AG08396 (cell line): Measurements from ENCODE around the gene MICU1.
"Not testable (repeated sequence)": the region's sequence is repeated elsewhere in the genome, so short reads cannot be mapped to it uniquely, and the experiment has no call there.

ENCODE experiments used
- DNase-seq: peaks from one replicate; pipeline ENCODE4 v3.0.0; 2012; ENCODE audit warnings: low spot score, mixed read lengths

MICU1 gene

DNA sequence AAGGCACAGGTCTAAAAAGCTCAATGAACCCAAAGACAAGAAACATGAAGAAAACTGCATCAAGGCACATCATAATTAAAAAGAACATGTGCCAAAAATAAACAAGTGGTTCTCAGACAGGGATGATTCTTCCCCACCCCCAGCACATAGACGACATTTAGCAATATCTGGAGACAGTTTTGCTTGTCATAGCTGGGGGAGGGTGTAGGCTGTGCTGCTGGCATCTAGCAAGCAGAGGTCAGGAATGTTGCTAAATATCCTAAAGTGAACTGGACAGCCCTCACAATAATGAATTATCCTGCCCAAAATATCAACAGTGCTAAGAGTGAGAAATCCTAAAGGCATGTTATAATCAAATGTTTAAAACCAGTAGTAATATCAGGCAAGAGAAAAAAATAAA lies 122.6 kb downstream of the MICU1 start:
- DNase-seq: peak; percentile 42

DNA sequence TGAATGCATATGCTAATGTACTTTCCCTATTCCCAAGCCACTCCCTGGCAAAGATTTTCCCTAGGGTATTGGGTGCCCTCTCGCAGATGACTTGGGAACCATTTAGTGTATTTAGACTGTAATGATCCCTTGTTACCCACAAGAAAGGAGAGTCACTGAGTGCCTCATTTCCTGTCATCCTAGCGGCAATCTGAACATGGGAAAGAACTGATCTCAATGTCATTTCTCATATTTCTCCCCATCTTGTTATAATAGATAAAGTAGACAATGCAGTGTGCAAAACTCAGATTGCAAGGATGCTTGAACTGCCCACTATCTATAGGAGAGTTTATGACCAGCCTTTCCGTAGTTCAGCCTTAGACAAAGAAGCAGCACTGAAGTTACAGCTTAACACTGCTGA lies 123.3 kb downstream of the MICU1 start:
- no peak for DNase-seq

DNA sequence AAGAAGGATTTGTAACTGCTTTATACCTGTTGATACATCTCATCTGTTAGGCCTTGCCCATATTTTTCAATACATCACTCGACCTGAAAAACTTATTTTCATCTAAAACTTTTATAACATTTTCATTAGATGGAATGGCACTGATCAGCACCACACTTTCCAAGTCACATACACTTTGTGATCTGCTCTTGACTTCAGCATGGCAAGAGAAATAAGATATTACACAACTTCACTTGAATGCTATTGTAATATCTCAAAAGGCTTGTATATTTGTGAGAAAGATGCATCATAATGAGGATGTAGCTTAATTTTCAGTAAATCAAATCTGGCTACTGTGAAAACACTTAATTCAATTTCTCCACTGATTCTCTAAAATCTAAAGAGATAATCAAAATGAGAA lies 126.2 kb downstream of the MICU1 start:
- DNase-seq: no peak

DNA sequence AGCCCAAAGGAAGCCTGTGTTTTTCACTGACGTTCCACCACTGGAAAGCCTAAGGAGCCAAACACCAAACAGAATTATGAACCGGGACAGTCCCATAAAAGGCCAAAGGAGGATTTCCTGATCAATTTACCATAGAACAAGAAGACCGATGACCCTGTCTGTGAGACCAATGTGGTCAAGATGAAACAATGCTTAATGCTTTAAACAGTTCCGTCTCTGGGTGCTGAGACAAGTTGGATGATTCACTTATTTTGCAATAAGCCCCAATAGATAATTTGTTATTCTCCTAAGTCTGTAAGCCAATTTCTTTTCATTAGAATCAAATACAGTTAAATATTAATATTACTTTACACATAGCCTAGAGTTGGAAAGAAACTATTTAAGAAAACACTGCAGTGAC lies 134.9 kb downstream of the MICU1 start:
- peak; percentile 14 for DNase-seq

DNA sequence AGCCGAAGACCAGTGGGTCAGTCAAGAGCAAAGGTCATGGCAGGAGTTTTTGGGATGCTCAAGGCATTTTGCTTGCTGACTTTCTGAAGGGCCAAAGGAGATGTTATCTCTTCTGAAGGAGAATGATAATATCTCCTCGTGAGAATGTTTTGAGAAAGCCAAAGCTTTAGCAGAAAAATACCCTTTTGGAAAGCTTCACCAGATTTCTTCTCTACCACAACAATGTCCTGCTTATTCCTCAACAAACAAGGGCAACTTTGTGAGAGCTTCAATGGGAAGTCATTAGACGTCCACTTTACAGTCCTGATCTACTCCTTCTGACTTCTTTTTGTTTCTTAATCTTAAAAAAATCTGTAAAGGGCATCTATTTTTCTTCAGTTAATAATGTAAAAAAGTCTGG lies 138.4 kb downstream of the MICU1 start:
- no peak for DNase-seq

DNA sequence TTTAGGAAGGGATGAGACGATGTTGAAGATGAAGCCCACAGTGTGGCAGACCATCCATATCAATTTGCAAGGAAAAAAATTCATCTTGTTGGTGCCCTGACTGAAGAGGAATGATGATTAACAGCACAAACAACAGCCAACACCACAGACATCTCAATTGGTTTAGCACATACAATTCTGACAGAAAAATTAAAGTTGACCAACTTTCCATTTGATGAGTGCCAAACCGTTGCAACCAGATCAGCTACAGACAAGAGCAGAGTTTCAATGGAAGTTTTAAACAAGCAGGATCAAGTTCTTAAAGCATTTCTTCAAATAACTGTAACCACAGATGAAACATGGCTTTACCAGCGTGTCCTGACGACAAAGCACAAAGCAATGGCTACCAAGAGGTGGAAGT lies 138.8 kb downstream of the MICU1 start:
- DNase-seq: no peak

DNA sequence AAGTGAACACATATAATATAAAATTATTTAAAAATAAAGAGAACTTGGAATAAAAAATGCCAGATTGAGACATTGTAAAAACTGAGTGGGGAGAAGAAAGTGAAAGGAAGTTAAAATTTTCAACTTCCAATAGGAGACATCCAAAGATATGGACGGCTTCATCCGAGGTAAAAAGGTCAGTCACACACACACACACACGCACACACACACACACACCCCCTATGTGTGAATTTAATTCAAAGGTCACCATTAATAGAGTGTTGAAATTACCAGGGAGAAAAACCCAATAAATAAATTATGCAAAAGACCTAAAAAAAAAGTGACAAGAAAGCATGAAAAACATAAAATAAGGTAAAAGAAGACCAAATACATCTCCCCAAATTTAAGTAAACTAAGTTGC lies 140.2 kb downstream of the MICU1 start:
- no peak for DNase-seq

DNA sequence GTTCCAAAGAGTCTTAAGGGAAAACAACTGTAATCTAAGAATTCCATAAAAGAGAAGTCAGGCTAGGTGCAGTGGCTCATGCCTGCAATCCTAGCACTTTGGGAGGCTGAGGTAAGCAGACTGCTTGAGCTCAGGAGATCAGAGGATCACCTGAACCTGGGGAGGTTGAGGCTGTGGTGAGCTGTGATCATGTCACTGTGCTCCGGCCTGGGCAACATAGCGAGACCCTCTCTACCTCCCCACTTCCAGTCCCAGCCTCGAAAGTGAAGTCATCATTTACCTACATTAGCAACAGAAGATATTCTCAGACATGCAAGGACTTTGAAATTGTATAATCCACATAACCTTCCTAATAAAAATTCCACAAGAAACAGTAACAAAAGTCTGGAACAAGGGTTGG lies 141.4 kb downstream of the MICU1 start:
- no peak for DNase-seq

DNA sequence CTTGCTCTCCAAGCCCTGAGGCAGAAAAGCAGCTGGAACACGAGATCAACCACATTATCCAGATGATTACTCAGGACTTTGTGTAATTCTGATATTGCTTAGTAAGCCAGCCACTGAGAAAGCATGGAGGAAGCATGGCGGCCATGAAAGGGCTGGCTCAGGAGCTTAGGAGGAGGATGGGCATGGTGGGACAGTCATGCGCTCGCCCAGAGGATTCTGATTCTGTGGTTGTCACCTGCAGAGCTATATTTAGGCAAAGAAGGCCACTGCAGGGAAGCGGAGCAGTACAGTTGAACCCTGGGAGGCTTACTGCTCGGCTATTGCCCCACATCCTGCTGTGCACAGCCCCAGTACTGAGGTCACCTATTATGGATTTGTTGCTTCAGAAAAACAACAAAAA lies 142.4 kb downstream of the MICU1 start:
- DNase-seq: no peak

DNA sequence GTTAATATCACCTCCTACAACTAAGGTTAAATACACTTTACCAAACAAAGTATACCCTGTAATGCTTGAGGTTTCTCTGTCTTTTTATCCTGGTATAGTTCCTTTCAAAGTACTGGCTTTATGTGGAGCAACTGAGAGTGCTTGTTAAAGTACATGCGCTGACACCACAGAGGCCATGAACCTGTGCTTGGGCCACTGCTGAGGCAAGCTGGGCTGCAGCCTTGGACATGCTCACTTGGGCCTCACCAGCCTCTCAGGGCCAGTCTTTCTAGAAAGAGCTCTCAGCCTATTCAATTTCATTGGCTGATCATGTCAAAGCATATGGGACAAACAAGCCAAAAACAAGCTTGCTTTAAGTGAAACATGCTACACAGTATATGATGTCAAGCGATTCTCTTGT lies 145.0 kb downstream of the MICU1 start:
- DNase-seq: no peak

DNA sequence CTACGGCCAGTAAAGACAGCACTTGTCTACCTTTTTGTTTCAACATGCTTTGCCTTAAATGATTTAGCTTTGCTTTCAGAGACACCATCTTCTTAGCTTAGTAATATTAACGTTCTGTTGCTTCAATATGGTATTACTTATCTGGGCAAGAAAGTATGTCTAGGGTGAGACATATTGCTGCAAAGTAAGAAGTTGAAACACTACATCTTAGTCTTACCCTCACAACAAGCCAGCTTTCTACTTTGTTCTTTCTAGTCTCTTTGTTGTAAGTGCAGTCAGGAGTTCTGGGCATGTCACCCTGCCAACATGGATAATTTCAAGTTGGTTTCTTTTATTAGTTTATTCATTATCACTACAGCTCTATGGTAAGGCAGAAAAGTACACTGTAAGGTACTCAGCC lies 148.4 kb downstream of the MICU1 start:
- no peak for DNase-seq

DNA sequence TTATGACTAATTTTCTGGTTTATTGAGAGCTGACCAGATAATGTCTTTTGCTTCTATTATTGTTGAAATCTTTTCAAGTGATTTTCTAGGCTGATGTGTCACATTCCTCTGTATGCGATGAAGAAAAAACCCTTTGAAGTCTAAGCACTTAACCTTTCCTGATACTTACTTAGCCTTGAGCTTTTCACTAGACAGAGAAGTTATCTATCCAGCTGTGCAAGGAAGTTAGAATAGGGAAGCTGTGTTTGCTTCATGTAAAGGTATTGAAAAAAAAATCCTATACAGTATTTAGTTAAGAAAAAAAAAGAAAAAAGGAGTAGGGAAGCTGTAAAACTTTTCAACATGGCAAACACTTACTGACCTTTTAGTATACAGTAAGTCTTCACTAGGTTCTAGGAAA lies 153.6 kb downstream of the MICU1 start:
- no peak for DNase-seq

DNA sequence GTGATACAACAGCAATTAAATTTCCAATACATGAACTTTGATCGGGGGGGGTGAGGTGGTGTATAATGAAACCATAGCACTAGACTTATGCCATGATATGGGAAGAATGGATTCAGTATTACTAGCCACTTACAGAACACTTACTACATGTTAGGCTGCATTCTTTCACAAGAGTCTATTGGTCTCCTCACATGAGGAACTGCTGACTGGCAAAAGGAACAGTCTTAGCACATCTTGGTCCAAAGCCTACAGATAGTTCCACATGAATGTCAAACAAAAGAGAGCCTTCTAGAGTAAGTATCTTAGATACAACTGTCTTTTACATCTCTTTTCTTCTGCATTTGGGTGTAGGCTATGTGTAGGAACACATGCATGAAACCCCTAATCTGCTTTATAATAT lies 155.2 kb downstream of the MICU1 start:
- no peak for DNase-seq

DNA sequence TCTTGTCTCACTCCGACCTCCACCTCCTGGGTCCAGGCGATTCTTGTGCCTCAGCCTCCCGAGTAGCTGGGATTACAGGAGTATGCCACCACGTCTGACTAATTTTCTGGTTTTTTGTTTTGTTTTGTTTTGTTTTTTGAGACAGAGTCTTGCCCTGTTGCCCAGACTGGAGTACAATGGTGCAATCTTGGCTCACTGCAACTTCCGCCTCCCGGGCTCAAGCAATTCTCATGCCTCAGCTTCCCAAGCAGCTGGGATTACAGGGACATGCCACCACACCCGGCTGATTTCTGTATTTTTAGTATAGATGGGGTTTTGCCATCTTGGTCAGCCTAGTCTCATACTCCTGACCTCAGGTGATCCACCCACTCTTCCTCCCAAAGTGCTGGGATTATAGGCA lies 158.8 kb downstream of the MICU1 start:
- not testable (repeated sequence) for DNase-seq

DNA sequence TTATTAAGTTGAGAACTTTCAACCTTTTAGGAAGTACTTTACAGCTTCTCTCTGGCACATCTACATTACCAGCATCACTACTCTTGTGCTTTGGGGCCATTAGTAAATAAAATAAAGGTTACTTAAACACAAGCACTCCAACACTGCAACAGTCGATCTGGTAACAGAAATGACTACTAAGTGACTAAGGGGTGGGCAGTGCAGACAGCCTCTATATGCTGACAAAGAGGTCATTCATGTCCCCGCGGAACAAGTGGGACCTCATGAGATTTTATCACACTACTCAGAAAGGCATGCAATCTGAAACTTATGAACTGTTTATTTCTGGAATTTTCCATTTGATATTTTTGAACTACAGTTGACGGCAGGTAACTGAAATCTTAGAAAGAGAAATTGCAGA lies 159.9 kb downstream of the MICU1 start:
- DNase-seq: no peak

DNA sequence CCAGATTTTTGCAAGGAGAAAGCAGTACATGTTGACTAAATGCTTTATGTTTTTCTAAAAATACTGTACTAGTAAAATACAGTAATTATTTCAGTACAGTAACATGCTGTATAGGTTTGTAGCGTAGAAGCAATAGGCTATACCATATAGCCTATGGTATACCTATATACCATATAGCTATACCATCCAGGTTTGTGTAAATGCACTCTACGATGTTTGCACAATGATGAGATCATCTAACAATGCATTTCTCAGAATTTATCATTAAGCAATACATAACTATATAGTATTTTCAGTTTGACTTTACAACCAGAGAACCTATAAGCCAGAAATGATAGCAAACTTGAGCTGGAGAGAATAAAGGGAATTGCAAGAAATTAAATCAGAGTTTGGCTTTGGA lies 161.4 kb downstream of the MICU1 start:
- DNase-seq: no peak

DNA sequence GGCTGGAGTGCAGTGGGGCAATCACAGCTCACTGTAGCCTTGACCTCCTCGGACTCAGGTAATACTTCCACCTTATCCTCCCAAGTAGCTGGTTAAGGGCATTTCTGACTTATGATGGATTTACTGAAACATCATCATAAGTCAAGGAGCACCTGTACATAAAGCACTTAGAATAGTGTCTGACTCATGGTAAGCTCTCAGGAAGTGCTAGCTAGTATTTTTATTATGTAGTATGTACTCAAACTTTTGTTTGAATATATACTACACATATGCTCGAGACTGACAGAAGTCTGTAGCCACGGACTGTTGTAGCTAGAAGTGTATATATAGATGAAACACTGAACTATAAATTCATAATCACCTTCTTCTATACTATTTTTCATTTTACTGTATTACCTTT lies 163.6 kb downstream of the MICU1 start:
- DNase-seq: no peak

DNA sequence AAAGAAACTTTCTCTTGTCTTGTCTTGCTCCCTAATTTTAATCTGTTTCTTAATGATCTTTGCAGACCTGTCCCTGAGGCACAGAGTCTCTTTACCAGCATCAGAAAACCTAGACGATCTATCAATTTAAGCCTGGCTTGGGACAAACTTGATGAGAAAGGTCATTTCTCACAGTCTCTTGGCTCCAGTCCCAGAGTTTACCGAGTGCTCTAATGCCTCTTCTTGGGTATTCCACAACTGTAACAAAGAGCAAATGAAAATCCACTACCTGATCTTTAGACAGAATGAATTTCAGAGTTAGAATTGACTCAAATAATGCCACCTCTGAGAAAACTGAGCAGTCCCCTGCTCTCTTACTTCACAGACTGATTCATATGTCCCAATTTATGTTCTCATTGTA lies 164.8 kb downstream of the MICU1 start:
- DNase-seq: no peak

DNA sequence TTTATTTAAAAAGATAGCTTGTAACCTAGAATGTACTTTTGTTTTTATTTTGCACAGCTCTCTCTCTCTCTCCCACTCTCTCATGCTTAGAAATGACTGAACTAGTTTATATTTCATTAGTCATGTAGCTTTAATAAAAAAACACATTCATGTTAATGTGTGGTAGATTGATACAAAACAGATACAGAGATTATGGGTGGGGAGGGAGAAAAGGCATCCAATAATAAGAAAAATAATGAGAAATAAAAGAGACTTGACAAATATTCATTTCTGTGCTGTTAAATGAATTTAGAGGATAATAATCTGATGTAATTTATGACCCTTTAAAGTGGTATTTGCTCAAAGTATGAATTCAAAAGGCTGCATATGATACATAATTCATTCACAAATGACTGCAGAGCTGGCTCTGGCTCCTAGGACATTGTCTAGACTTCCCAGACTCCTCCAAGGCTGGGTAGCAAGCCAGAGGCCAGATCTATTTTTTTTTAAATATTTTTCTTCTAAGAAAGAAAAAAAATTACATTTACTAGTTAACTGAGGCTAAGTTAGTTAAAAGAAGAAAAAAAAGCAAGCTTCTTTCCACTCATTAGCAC lies 165.5 kb downstream of the MICU1 start:
- no peak for DNase-seq

DNA sequence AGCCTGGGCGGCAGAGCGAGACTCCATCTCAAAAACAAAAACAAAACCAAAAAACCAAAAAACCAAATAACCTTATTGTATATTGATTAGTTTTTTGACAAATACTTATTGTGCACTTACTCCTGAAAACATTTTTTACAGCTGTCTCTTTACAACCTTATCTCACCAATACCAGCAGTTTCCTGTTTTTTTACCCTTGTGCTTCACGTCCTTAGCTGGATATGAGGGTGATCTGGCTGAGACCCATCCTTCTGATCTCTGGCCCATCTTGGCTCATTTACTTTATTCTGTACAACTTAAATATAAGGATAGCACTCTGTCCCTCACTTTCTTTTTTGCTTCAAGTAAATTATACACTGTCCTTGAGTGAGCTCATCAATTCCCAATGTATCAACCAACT lies 166.6 kb downstream of the MICU1 start:
- DNase-seq: no peak

DNA sequence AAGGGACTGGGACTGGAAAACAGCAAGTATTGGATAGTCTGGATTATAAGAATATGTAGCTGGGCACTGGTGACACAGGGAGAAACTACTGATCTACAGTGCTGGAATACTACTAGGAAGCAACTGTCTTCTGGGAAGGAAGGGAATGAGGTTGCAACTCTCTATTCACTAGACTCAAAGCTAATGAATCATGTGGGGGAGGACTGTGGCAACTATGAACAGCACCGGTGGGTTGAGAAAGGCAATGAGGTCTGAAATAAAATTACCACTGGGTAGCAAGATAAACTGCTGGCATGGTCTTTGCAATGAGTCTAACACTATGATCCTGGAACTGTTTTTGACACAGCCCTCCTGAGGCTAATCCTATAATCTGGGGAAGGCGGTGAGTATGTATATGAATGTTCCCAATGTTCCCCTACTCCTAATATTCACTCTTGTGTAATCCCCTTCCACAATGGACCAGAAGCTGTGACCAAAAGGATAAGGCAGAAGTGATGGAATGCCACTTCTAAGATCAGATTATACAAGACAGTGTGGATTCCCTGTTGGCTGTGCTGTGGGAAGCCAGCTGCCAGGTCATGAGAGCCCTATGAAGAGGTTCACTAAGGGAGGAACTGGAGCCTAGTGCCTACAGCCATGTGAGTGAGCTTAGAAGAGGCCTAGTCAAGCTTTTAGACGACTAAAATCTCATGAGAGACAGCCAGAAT lies 169.8 kb downstream of the MICU1 start:
- DNase-seq: no peak

DNA sequence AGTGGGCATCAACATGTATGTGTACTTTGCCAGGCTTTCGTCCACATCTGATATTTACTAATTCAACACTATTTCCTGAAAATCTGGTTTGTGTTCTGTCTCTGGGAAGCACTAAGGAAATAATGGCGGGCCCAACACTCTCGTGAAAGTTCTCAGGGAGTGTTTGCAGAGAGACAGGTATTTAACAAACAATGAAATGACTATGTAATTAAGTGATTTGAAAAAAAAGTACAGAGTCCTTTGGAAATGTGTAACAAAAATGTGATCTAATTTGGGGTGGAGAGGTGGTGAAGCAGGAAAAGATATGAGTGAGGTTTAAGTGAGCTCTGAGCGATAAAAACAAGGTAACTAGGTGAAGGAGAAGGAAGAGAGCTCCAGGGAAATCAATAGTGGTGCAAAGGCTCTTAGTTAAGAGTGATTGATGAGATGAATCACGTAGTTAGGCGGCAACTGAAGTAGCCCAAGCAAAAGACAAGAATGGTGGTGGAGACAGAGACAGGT lies 175.9 kb downstream of the MICU1 start:
- no peak for DNase-seq

DNA sequence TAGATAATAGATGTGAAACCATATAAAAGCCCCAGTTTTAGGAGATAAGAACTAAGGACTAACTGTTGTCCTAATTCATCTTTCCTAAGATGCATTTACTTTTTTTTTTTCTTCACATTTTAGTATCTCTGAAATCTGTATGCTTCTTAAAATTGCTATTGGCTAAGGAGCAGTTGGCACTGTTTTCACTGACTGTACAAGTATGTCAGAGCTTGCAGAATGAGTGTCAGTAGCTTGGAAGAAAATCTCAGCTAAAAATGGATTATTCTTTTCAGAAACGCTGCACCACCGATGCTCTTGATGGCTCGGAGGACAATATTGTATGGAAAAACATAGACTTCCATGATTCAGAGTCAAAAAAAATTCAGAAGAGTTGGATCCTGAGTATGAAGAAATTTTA lies 180.0 kb downstream of the MICU1 start:
- DNase-seq: no peak

DNA sequence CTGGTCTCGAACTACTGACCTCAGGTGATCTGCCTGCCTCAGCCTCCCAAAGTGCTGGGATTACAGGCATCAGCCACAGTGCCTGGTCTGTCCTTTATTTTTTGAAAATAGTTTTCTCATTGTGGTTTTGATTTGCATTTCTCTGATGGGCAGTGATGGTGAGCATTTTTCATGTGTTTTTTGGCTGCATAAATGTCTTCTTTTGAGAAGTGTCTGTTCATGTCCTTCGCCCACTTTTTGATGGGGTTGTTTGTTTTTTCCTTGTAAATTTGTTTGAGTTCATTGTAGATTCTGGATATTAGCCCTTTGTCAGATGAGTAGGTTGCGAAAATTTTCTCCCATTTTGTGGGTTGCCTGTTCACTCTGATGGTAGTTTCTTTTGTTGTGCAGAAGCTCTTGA lies 182.9 kb downstream of the MICU1 start:
- not testable (repeated sequence) for DNase-seq
